HG03442 (cell line): Measurements from ENCODE around the gene BRD1.

Experiments used
- ATAC-seq: cut with Tn5 transposase; IDR thresholded peaks from one replicate; pipeline ENCODE4 v1.9.1; 2021; ENCODE audit warnings: mild to moderate bottlenecking, moderate library complexity; ENCODE audit not compliant: unreplicated experiment

BRD1 gene

DNA sequence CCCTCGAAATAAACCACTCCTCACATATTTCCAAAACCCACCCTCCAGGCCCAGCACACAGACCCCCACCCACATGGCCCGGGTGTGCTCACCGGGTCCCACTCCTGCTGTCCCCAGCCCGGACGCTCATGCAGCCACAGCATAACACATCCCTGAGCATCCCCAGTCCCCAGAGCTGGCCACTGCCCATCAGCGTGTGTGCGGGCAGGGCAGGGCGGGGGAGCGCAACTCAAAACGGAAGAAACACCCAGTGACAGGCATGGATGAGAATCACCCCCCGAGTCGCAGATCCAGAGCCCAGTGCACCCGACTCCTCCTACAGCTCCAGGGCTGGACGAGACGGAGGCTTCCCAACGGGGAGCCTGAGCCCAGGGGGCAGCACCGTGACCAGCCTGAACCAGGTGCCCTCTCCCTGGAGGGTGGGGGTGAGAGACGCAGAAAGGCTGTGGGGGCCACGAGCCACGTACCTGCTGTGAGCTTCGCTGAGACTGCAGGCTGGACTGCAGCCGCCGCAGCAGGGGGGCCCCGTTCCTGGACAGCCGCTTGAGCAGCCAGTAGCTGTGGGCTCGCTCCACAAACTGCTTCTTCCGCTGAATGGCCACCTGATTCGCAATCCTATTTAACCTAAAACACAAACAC, 23.8 kb downstream of the BRD1 start:
- no peak for ATAC-seq

DNA sequence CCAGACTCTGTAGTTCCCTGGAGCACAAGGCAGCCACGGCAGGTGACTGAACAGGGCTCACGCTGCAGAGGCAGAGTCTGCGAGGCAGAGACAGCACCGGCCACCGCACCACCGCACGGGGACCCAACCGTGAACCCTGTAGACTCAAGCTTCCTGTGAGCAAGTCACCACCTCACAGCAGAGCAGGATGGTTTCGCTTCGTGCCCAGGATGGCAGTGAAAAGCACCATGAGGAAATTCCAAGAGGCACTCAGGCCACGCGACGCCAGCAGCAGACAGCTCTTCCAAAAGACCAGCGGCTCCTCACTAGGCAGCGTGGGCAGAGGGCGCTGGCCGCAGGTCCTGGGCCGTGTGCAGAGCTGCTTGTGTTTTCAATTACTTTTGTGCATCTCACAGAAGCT, 24.5 kb downstream of the BRD1 start:
- no peak for ATAC-seq

DNA sequence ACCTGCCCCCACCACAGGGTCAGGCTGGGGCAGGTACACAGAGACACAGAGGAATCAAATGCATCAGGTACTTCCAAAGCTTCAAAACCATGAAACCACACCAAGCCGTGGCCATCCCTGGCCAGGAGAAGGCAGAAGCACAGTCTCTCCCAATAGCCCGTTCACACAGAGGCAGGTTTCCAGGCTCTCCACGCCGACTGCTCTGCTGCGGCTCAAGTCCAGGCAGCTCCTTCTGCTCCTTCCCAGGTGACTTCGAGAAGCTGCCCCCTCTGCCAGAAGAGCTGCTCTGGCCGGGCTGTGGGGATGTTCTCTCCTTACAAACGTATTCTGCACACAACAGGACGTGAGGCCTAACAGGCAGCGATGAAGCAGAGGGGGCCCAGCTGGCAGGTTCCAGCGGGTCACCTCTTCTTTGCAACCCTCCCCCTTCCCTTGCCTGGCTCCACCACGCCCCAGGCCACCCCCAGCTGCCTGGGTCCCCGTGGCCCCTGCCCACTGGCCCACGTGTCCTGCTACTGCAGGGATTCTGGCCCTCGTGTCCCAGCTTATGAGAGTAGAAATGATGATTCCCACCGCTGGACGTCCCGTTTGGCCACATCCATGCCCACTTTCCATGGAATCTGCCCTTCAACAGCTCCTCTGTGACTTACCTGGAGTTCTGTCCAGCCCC, 26.1 kb downstream of the BRD1 start:
- no peak for ATAC-seq

- ATAC-seq = no peak
Measured at GRCh38 chr22:49800408-49801238, 27.1 kb downstream of the BRD1 start.

GRCh38 chr22:49799431-49800075, 28.1 kb downstream of the BRD1 start:
- ATAC-seq = no peak

GRCh38 chr22:49798486-49799151, 29.1 kb downstream of the BRD1 start:
- ATAC-seq = no peak

- no peak for ATAC-seq
Measured at GRCh38 chr22:49797706-49798105, 30.0 kb downstream of the BRD1 start.

GRCh38 chr22:49796596-49797270, 30.9 kb downstream of the BRD1 start:
- ATAC-seq = no peak

DNA sequence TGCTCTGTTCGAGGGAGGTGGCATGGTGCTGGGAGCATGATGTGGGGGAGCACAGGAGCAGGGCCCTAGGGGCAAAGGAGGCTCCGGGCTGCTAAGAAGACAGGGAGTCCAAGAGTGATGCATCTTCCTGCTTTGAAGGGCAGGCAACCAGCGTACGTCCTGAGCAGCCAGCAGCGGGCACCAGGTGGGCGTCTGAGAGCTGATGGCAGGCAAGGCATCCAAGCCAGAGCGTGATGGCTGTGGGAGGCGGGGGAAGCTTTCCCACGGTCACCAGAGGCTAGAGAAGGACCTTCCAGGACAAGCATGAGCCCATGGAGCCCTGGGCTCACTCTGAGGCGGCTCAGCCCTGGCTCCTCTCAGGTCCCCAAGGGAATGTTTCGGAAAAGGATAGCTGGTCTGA, 32.2 kb downstream of the BRD1 start:
- ATAC-seq = no peak

DNA sequence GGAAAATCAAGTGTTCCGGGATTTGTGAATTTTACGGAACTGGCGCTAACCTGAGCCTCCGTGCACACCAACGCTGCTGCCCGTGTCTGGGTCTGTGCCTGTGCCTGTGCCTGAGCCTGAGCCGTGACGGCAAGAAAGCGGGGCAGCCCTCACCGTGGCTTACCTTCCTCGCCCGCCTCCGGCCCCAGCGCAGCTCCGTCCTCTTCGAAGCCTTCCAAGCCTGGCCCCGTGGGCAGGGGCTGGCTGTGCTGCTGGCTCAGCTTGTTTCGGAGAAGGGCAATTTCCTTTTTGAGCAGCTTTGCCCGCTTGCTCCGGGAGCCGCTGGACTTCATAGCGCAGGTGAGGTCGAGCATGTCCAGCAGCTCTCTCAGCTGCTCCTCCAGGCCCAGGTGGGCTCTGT, 33.8 kb downstream of the BRD1 start:
- ATAC-seq = no peak

DNA sequence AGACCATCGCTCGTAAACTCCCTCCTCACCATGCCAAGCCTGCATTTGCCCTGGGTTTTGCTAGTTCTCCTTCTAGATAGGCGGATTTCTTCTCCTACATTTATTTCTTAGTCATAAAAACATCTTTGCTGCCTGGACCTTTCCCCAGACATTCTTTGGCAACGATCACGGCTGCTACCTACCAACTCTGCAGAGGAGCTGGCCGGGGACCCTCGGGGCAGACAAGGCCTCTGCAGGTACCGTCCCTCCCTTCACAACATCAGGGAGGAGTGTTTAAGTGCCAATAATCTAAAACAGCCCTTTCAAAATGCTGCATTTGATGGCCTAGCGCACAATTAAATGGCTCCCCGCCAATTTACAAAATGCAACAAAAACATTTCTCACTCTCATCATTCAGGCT, 34.4 kb downstream of the BRD1 start:
- no peak for ATAC-seq

DNA sequence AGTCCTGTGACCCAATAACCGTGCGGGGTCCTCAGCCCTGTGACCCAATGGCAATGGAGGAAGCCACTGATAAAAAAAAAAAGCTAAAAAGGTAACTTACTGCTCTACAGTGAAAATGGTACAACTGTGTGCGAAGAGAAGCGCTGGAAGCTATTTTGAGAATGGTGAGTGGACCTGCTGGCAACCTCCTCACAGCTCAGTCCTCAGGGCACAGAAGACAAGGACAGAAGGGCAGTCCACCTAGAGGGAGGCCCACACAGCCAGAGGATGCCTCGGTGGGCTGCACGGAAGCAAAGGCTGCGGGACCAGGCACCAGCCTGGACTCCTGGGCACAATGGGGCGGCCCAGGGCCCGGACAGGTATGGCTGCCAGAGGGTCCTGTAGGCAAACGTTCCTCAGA, 35.6 kb downstream of the BRD1 start:
- no peak for ATAC-seq

- no peak for ATAC-seq
Measured at GRCh38 chr22:49791682-49792081, 36.0 kb downstream of the BRD1 start.

GRCh38 chr22:49790912-49791311, 36.8 kb downstream of the BRD1 start:
- ATAC-seq = no peak

- no peak for ATAC-seq
Measured at GRCh38 chr22:49789289-49790141, 38.2 kb downstream of the BRD1 start.

DNA sequence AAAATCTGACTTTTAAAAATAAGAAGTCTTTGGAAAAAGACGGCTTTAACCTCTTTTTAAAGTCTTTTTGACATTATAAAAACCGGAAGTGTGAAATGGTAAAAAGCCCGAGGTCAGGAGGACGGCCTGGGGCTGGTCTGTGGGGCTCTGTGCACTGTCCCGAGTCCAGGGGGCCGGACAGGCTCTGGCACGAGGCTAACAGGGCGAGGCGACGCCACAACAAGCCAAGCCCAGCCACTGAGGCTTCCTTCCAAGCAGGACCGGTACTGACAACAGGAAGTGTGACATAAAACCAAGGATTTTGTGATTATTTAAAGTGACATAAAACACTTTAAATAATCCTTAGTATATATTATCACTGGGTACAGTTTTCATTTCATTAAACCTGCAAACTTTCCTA, 39.2 kb downstream of the BRD1 start:
- ATAC-seq = no peak

- ATAC-seq = no peak
Measured at GRCh38 chr22:49787861-49788260, 39.8 kb downstream of the BRD1 start.

DNA sequence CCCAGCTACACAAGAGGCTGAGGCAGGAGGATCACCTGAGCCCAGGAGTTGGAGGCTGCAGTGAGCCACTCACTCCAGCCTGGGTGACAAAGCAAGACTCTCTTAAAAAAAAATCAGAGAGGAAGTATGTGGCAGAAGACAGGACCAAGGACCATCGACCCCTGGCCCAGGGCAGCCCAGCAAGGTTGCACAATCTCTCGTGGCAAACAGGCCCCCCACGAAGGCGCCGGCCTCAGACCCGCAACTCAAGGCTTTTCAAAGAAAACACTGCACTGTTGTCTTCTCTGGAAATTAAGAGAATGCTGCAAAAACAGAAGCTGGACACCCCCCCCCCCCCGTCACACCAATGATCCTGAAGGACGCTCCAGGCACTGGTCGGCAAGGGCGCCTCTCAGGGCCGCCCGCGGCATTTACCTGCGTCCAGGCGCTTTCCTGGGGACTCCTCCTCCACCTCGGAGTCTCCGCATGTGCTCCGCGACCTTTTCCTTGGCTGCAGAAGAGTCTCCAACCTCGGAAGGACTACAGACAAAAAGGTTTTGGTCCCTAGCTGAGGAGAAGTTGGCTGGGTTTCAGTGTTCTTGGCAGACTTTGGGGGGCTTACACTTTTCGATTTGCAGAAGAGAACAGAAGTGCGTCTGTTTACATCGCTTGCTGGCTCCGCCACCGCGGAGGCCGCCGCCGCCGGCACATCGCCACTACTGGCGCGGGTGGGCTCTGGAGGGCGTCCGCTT, 40.5 kb downstream of the BRD1 start:
- ATAC-seq = no peak
